HEK293 (cell line): ENCODE measurements around the gene ZCCHC14.

ENCODE experiments used
- CTCF ChIA-PET: fragments of 350-600 bp; formaldehyde crosslinking; extraction: SDS; loops from one replicate; lab custom pipeline; 2021; ENCODE audit warnings: antibody characterized with exemption; lab: Yijun Ruan, JAX
- POLR2A ChIA-PET: fragments of 300-600 bp; formaldehyde crosslinking; extraction: SDS; loops from one replicate; lab custom pipeline; 2020; ENCODE audit warnings: antibody characterized with exemption, inconsistent platforms; lab: Yijun Ruan, JAX
- H3K27ac ChIP-seq: fragments of 200-500 bp; sonication (Bioruptor generic); 2 replicates; pipeline ENCODE4 v1.5.1; 2014; ENCODE audit warnings: low read depth, low read length, control low read depth, inconsistent platforms; ENCODE audit errors: extremely low read depth
- H3K36me3 ChIP-seq, 2 experiments: fragments of 200-500 bp in 1 of 2; sonication (Bioruptor generic) in 1 of 2; 1 replicate in 1 of 2; 2 replicates in 1 of 2; pipeline ENCODE4 v1.5.1; 2014 to 2017; ENCODE audit warnings: inconsistent platforms in 2 of 2, low read length in 2 of 2; ENCODE audit not compliant: control insufficient read depth in 2 of 2, insufficient read depth in 1 of 2
- H3K4me1 ChIP-seq: fragments of 200-500 bp; sonication (Bioruptor generic); 2 replicates; pipeline ENCODE4 v1.5.1; 2014; ENCODE audit warnings: mild to moderate bottlenecking, low read length, inconsistent platforms; ENCODE audit not compliant: control insufficient read depth, insufficient read depth
- H3K4me3 ChIP-seq: 2 replicates; pipeline ENCODE4 v1.5.1; 2011; ENCODE audit warnings: low read depth, mild to moderate bottlenecking, control low read depth, low read length, moderate library complexity
- H3K9me3 ChIP-seq: fragments of 200-500 bp; sonication (Bioruptor generic); 2 replicates; pipeline ENCODE4 v1.5.1; 2014; ENCODE audit warnings: low read depth, low read length, inconsistent platforms; ENCODE audit not compliant: control insufficient read depth, insufficient read depth
- KLF10 ChIP-seq: fragments of 450-650 bp; IDR thresholded peaks from 2 replicates; pipeline ENCODE4 v1.5.1; 2018; ENCODE audit warnings: missing biosample characterization, mild to moderate bottlenecking, missing genetic modification characterization
- KLF9 ChIP-seq: fragments of 450-650 bp; formaldehyde crosslinking; IDR thresholded peaks from 2 replicates; pipeline ENCODE4 v1.5.1; 2016; ENCODE audit warnings: missing biosample characterization, missing genetic modification characterization, low read depth
- PRDM1 ChIP-seq: fragments of 450-650 bp; formaldehyde crosslinking; IDR thresholded peaks from 2 replicates; pipeline ENCODE4; 2016; ENCODE audit warnings: missing biosample characterization, missing genetic modification characterization
- SCRT1 ChIP-seq: fragments of 450-650 bp; formaldehyde crosslinking; IDR thresholded peaks from 2 replicates; pipeline ENCODE4 v1.5.1; 2016; ENCODE audit warnings: missing biosample characterization, missing genetic modification characterization, borderline replicate concordance
- SCRT2 ChIP-seq: fragments of 450-650 bp; formaldehyde crosslinking; IDR thresholded peaks from 2 replicates; pipeline ENCODE4 v1.5.1; 2016; ENCODE audit warnings: missing biosample characterization, missing genetic modification characterization
- SETDB1 ChIP-seq: IDR thresholded peaks from one replicate; pipeline ENCODE4 v1.6.1; 2017; ENCODE audit warnings: mild to moderate bottlenecking, low read length, moderate library complexity, mixed read lengths; ENCODE audit not compliant: insufficient read length
- SP7 ChIP-seq: fragments of 450-650 bp; formaldehyde crosslinking; IDR thresholded peaks from 2 replicates; pipeline ENCODE4 v1.5.1; 2016; ENCODE audit warnings: missing biosample characterization, missing genetic modification characterization
- ZBTB17 ChIP-seq: fragments of 450-650 bp; formaldehyde crosslinking; IDR thresholded peaks from 2 replicates; pipeline ENCODE4 v1.5.1; 2016; ENCODE audit warnings: missing biosample characterization, missing genetic modification characterization
- ZNF112 ChIP-seq: fragments of 450-650 bp; formaldehyde crosslinking; IDR thresholded peaks from 2 replicates; pipeline ENCODE4 v1.5.0; 2017; ENCODE audit warnings: missing biosample characterization, missing genetic modification characterization
- ZNF114 ChIP-seq: fragments of 450-650 bp; formaldehyde crosslinking; IDR thresholded peaks from 2 replicates; pipeline ENCODE4 v1.5.0; 2017; ENCODE audit warnings: missing biosample characterization, missing genetic modification characterization
- ZNF132 ChIP-seq: fragments of 450-650 bp; formaldehyde crosslinking; IDR thresholded peaks from 2 replicates; pipeline ENCODE4 v1.5.1; 2017; ENCODE audit warnings: missing biosample characterization, missing genetic modification characterization, borderline replicate concordance
- ZNF146 ChIP-seq: fragments of 450-650 bp; formaldehyde crosslinking; IDR thresholded peaks from 2 replicates; pipeline ENCODE4 v1.5.1; 2016; ENCODE audit warnings: missing biosample characterization, missing genetic modification characterization
- ZNF155 ChIP-seq: fragments of 450-650 bp; formaldehyde crosslinking; IDR thresholded peaks from 2 replicates; pipeline ENCODE4 v1.5.1; 2016; ENCODE audit warnings: missing biosample characterization, missing genetic modification characterization
- ZNF174 ChIP-seq: fragments of 450-650 bp; formaldehyde crosslinking; IDR thresholded peaks from 2 replicates; pipeline ENCODE4 v1.5.0; 2017; ENCODE audit warnings: missing biosample characterization, mild to moderate bottlenecking, missing genetic modification characterization
- ZNF239 ChIP-seq: fragments of 450-650 bp; formaldehyde crosslinking; IDR thresholded peaks from 2 replicates; pipeline ENCODE4 v1.5.1; 2016; ENCODE audit warnings: missing biosample characterization, missing genetic modification characterization
- ZNF24 ChIP-seq: fragments of 450-650 bp; formaldehyde crosslinking; IDR thresholded peaks from 2 replicates; pipeline ENCODE4 v1.5.1; 2016; ENCODE audit warnings: missing biosample characterization, missing genetic modification characterization
- ZNF335 ChIP-seq: fragments of 450-650 bp; formaldehyde crosslinking; conservative IDR thresholded peaks from 2 replicates; pipeline ENCODE4 v1.5.1; 2016; ENCODE audit warnings: missing biosample characterization, missing genetic modification characterization
- ZNF600 ChIP-seq: fragments of 450-650 bp; formaldehyde crosslinking; IDR thresholded peaks from 2 replicates; pipeline ENCODE4 v1.5.1; 2016; ENCODE audit warnings: missing biosample characterization, missing genetic modification characterization
- ZNF629 ChIP-seq: fragments of 450-650 bp; formaldehyde crosslinking; IDR thresholded peaks from 2 replicates; pipeline ENCODE4 v1.5.1; 2017; ENCODE audit warnings: missing biosample characterization, missing genetic modification characterization
- ZNF664 ChIP-seq: fragments of 450-650 bp; formaldehyde crosslinking; IDR thresholded peaks from 2 replicates; pipeline ENCODE4 v1.5.1; 2016; ENCODE audit warnings: missing biosample characterization, missing genetic modification characterization
- ZNF707 ChIP-seq: fragments of 450-650 bp; formaldehyde crosslinking; IDR thresholded peaks from 2 replicates; pipeline ENCODE4 v1.5.1; 2016; ENCODE audit warnings: missing biosample characterization, missing genetic modification characterization
- TF ChIP-seq, protein P1 (sequence below): fragments of 450-650 bp; formaldehyde crosslinking; IDR thresholded peaks from 2 replicates; pipeline ENCODE4 v1.5.1; 2016; ENCODE audit warnings: missing biosample characterization, missing genetic modification characterization
- TF ChIP-seq, protein P2 (sequence below): fragments of 450-650 bp; formaldehyde crosslinking; optimal IDR thresholded peaks from 2 replicates; pipeline ENCODE3; 2016; ENCODE audit warnings: missing biosample characterization, mild to moderate bottlenecking, missing genetic modification characterization
- TF ChIP-seq, protein P3 (sequence below): fragments of 450-650 bp; formaldehyde crosslinking; IDR thresholded peaks from 2 replicates; pipeline ENCODE4 v1.5.1; 2016; ENCODE audit warnings: missing biosample characterization, missing genetic modification characterization
- TF ChIP-seq, protein P4 (sequence below): fragments of 450-650 bp; formaldehyde crosslinking; conservative IDR thresholded peaks from 2 replicates; pipeline ENCODE4 v1.5.1; 2016; ENCODE audit warnings: low read depth, missing biosample characterization, missing genetic modification characterization

The ZCCHC14 gene

DNA sequence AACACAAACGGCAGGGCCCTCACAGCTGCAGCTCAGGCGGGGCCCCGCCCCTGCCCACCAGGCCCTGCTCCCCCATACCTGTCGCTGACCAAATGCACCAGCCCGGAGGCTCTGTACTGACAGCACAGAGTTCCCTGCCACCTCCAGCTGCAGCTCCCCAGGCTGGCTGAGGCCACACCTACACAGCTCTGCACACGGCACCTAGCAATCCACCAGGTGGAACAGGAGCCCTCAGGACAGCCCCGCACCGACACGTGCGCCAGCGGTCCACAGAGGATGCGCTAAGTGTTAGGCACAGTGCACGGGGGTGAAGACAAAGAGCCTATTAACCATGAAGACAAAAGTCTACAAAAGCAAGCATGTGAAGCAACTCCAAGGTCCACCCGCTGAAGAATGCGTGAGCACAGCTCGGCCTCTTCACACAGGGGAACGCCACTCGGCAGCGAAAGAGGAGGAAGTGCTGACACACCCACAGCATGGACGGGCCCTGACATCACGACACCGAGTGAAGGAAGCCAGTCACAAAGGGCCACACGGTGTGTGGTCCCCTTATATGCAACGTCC, 5.4 kb downstream of the ZCCHC14 start (continued):
- TF ChIP-seq, protein P1, sequence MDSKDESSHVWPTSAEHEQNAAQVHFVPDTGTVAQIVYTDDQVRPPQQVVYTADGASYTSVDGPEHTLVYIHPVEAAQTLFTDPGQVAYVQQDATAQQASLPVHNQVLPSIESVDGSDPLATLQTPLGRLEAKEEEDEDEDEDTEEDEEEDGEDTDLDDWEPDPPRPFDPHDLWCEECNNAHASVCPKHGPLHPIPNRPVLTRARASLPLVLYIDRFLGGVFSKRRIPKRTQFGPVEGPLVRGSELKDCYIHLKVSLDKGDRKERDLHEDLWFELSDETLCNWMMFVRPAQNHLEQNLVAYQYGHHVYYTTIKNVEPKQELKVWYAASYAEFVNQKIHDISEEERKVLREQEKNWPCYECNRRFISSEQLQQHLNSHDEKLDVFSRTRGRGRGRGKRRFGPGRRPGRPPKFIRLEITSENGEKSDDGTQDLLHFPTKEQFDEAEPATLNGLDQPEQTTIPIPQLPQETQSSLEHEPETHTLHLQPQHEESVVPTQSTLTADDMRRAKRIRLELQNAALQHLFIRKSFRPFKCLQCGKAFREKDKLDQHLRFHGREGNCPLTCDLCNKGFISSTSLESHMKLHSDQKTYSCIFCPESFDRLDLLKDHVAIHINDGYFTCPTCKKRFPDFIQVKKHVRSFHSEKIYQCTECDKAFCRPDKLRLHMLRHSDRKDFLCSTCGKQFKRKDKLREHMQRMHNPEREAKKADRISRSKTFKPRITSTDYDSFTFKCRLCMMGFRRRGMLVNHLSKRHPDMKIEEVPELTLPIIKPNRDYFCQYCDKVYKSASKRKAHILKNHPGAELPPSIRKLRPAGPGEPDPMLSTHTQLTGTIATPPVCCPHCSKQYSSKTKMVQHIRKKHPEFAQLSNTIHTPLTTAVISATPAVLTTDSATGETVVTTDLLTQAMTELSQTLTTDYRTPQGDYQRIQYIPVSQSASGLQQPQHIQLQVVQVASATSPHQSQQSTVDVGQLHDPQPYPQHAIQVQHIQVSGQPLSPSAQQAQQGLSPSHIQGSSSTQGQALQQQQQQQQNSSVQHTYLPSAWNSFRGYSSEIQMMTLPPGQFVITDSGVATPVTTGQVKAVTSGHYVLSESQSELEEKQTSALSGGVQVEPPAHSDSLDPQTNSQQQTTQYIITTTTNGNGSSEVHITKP, result peak; percentile 90
- TF ChIP-seq ZNF629 (peak; percentile 52), SP7 (peak; percentile 28; the same call in 1 of the 2 replicates), KLF10 (tag by site-specific recombination) (peak; percentile 77), SCRT1 (tag by site-specific recombination) (peak; percentile 60; the same call in 1 of the 2 replicates), ZNF707 (tag by site-specific recombination) (no peak), ZBTB17 (tag by site-specific recombination) (peak; percentile 45), ZNF600 (tag by site-specific recombination) (0 out of 2 replicates have a peak, but pooled peaks have one; percentile 48), ZNF114 (no peak), SCRT2 (tag by site-specific recombination) (peak; percentile 98), SETDB1 (no peak)
- TF ChIP-seq, protein P2, sequence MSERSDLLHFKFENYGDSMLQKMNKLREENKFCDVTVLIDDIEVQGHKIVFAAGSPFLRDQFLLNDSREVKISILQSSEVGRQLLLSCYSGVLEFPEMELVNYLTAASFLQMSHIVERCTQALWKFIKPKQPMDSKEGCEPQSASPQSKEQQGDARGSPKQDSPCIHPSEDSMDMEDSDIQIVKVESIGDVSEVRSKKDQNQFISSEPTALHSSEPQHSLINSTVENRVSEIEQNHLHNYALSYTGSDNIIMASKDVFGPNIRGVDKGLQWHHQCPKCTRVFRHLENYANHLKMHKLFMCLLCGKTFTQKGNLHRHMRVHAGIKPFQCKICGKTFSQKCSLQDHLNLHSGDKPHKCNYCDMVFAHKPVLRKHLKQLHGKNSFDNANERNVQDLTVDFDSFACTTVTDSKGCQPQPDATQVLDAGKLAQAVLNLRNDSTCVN, result peak; percentile 12

DNA sequence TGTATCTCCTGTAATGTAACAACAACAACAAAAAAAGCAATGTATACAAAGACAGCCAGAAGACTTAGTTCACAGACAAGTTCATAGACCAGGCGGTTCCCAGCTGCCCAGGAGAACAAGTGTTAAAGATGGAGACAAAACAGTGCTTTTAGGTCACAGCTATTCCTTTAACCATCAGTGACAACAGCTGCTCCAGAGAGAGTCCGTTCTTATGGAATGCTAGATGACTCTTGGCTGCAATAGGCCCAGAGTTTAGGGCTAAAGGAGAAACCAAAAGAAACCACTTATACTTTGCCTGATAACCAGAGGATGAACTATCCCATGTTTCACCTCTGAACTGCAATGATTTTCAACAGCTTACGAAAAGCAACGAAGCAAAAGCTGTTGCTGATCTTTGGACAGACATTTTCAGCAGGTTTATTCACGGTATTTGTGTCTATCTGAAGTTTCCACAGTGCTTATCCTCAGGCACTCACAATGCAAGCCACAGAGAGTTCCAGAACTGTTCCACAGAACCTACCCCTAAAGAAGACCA, 6.0 kb downstream of the ZCCHC14 start:
- H3K9me3 ChIP-seq, result no peaks in the 10 kb centered on the region
- H3K36me3 ChIP-seq, result peaks cover 0 to 16% of the 10 kb centered on the region in 2 experiments; a peak in 2 of 3 replicates
- POLR2A ChIA-PET, result interaction anchor here (0.5 kb wide), 1 partner anchor 442 kb away, joined by 6 read pairs; no protein-coding TSS in a partner anchor
- H3K4me3 ChIP-seq, result no peak overlapping the region
- H3K27ac ChIP-seq, result no peak overlapping the region
- TF ChIP-seq ZNF664 (tag by site-specific recombination), result no peak
- no peak for TF ChIP-seq ZNF112 (tag by site-specific recombination)
- peak; percentile 47; the same call in 1 of the 2 replicates for TF ChIP-seq ZNF335 (tag by site-specific recombination)
- TF ChIP-seq ZNF239, result no peak
- TF ChIP-seq ZNF146 (tag by site-specific recombination), result no peak
- TF ChIP-seq ZNF155 (tag by site-specific recombination), result no peak
- TF ChIP-seq PRDM1 (tag by site-specific recombination), result peak; percentile 49; the same call in 1 of the 2 replicates
- TF ChIP-seq, protein P3, sequence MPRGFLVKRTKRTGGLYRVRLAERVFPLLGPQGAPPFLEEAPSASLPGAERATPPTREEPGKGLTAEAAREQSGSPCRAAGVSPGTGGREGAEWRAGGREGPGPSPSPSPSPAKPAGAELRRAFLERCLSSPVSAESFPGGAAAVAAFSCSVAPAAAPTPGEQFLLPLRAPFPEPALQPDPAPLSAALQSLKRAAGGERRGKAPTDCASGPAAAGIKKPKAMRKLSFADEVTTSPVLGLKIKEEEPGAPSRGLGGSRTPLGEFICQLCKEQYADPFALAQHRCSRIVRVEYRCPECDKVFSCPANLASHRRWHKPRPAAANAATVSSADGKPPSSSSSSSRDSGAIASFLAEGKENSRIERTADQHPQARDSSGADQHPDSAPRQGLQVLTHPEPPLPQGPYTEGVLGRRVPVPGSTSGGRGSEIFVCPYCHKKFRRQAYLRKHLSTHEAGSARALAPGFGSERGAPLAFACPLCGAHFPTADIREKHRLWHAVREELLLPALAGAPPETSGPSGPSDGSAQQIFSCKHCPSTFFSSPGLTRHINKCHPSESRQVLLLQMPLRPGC (tag by site-specific recombination), result no peak
- no peak for TF ChIP-seq KLF9 (tag by site-specific recombination)
- no peak for TF ChIP-seq ZNF132 (tag by site-specific recombination)
- no peak for TF ChIP-seq ZNF24
- no peak for TF ChIP-seq ZNF174 (tag by site-specific recombination)
- TF ChIP-seq, protein P4, sequence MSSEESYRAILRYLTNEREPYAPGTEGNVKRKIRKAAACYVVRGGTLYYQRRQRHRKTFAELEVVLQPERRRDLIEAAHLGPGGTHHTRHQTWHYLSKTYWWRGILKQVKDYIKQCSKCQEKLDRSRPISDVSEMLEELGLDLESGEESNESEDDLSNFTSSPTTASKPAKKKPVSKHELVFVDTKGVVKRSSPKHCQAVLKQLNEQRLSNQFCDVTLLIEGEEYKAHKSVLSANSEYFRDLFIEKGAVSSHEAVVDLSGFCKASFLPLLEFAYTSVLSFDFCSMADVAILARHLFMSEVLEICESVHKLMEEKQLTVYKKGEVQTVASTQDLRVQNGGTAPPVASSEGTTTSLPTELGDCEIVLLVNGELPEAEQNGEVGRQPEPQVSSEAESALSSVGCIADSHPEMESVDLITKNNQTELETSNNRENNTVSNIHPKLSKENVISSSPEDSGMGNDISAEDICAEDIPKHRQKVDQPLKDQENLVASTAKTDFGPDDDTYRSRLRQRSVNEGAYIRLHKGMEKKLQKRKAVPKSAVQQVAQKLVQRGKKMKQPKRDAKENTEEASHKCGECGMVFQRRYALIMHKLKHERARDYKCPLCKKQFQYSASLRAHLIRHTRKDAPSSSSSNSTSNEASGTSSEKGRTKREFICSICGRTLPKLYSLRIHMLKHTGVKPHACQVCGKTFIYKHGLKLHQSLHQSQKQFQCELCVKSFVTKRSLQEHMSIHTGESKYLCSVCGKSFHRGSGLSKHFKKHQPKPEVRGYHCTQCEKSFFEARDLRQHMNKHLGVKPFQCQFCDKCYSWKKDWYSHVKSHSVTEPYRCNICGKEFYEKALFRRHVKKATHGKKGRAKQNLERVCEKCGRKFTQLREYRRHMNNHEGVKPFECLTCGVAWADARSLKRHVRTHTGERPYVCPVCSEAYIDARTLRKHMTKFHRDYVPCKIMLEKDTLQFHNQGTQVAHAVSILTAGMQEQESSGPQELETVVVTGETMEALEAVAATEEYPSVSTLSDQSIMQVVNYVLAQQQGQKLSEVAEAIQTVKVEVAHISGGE (tag by site-specific recombination), result no peak
- CTCF ChIA-PET, result interaction anchor here (0.7 to 1.4 kb wide), 3 partner anchors 26 to 386 kb away, joined by 3 to 6 read pairs (median 3); no protein-coding TSS in a partner anchor
- peaks cover 12% of the 10 kb centered on the region for H3K4me1 ChIP-seq
